ENCODE measurements around the gene TPM4.

The TPM4 gene

GRCh38 chr19:16042533-16043085 lies 33.7 kb upstream of the TPM4 start:
- no peak for DNase-seq

DNA sequence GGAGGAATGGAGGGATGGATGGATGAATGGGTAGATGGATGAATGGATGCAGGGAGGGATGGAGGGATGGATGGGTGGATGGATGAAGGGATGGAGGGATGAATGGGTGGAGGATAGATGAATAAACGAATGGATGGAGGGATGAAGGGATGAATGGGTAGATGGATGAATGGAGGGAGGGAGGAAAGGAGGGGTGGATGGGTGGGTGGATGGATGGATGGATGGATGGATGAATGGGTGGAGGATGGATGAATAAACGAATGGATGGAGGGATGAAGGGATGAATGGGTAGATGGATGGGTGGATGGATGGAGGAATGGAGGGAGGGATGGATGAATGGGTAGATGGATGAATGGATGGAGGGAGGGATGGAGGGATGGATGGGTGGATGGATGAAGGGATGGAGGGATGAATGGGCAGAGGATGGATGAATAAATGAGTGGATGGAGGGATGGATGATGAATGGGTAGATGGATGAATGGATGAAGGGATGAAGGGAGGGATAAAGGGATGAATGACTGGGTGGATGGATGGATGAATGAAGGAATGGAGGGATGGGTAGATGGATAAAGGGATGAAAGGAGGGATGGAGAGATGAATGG lies 33.0 kb upstream of the TPM4 start:
- DNase-seq = no peak

DNA sequence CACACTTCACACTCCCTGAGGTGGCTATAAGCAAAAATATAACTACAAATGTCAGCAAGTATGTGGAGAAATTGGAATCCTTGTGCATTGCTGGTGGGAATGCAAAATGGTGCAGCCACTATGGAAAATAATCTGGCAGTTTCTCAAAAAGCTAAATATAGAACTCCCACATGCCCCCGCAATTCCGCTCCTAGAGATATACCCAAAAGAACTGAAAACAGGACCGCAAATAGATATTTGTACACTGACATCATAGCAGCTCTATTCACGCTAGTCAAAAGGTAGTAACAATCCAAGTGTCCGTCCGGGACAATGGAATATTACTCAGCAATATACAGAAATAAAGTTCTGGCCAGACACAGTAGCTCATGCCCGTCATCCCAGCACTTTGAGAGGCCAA lies 31.5 kb upstream of the TPM4 start:
- no peak for DNase-seq

DNA sequence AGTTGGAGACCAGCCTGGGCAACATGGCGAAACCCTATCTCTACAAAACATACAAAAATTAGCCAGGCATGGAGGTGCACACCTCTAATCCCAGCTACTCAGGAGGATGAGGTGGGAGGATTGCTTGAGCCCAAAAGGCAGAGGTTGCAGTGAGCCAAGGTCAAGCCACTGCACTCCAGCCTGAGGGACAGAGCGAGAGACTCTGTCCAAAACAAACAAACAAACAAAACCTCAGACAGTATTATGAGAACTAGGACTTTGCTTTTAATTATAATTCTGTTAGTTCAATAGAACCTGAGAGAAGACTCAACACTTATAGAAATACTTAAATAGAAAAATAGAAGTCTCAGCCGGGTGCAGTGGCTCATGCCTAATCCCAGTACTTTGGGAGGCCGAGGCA lies 31.1 kb upstream of the TPM4 start:
- no peak for DNase-seq

DNA sequence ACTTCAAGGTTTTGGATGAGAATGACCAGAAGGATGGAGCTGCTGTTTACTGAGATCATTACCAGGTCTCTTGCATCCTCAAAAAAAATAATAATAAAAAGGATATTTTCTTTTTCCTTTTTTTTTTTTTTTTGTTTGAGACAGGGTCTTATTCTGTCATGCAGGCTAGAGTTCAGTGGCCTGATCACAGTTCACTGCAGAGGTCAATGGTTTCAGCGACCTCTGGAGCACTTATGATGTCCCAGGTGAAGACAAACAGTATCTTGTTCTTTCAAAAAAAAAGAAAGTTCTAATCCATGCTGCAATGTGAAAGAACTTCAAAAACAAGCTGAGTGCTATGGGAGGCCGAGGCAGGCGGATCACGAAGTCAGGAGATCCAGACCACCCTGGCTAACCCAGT lies 30.4 kb upstream of the TPM4 start:
- no peak for DNase-seq

DNA sequence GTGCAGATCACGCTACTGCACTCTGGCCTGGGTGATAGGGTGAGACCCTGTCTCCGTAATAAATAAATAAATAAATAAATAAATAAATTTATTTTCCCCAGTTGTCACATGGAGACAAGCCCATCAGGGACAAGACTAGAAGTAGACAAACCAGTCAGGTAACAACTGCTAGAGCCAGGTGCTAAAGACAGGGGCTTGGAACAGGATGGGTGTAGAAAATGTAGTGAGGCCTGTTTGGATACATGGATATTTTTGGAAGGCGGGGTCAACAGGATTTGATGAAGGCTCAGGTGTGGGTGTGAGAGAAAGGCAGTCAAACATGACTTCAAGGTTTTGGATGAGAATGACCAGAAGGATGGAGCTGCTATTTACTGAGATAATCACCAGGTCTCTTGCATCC lies 27.7 kb upstream of the TPM4 start:
- no peak for DNase-seq

- no peak for DNase-seq
These were observed 24.9 kb upstream of the TPM4 start for GRCh38 chr19:16051254-16052025.

DNA sequence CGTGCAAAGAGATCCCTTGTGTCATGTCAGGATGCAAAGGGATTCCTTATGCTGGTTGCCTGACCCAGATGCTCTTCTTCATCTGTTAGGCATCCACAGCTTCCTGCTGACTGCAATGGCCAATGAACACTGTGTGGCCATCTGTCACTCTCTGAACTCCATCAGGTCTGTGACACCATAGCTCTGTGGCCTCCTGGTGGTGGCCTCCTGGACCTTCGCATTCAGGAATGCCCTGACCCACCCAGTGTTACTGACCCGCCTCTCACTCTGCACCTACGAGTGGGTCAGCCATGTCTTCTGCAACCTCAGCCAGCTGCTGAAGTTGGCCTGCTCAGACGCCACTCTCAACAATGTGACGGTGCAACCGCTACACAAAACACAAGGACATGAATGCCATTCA lies 23.9 kb upstream of the TPM4 start:
- DNase-seq = no peak

DNA sequence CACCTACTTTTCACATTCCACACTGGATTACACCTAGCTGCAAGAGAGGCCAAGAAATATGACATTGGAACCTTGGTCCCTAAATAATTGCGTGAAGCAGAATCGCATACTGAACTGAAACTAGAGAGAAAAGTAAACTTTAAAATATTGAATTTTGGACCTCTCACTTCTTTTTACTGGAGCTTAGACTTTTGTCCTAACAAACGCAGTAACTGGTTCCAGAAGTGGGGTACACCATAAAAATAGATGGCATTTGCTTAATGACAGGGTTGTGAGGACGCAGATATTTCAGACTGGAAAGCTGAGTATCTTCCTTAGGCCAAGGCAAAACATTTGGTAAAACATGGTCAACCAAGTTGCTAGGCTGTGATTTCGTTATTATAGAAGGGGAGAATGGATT lies 19.2 kb upstream of the TPM4 start:
- no peak for DNase-seq

GRCh38 chr19:16060294-16060693 lies 16.0 kb upstream of the TPM4 start:
- no peak for DNase-seq

GRCh38 chr19:16061943-16062342 lies 14.4 kb upstream of the TPM4 start:
- DNase-seq = no peak

- DNase-seq = no peak
These were observed 13.5 kb upstream of the TPM4 start for GRCh38 chr19:16062789-16063188.

- DNase-seq = no peak
These were observed 11.9 kb upstream of the TPM4 start for GRCh38 chr19:16064209-16064889.

DNA sequence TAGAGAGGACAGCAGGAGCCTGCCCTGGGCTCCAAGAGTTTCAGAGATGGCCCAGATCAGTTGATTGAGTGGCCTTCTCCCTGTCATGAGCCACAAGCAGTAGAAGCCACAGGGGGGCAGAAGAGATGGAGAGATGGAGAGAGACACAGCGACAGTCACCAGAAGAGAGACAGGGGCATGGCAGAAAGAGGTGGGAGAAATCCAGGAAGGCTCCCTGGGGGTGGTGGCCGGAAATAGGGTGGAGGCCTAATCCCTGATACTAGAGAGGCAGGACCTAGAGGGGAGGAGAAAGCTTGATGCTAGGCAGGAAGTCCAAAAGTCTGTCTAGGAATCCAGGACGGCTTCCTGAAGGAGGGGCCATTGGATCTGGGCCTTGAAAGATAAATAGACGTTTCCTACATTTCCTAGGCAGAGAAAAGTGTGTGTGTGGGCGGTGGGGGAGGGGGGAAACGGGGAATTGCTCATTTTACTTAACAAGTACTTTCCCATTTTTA lies 9.6 kb upstream of the TPM4 start:
- DNase-seq = no peak

- no peak for DNase-seq
These were observed 8.9 kb upstream of the TPM4 start for GRCh38 chr19:16067205-16067938.

DNA sequence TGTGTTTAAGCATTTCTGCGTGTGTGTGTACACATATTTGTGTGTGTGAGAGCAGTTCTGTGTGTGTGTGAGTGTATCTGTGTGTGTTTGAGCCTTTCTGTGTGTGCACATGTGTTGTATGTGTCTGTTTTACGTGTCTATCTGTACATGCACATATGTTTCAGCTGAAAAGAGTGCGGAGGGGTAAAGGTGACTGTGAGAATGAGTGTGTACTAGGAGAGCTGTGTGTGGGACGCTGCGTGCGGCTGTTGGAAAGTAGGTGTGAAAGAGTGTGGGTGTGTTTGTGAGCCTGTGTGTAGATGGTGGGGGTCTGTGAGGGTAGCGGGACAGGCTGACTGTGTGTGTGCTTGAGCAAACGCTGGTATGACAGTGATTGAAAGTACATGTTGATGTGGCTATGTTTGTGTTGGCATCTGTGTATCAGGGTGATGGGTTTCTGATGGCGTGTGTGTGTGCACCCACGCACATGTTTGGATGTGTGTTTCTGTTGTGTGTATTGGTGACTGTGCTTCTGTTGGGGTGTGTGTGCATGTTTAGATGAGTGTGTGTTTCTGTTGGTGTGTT lies 7.5 kb upstream of the TPM4 start:
- no peak for DNase-seq

DNA sequence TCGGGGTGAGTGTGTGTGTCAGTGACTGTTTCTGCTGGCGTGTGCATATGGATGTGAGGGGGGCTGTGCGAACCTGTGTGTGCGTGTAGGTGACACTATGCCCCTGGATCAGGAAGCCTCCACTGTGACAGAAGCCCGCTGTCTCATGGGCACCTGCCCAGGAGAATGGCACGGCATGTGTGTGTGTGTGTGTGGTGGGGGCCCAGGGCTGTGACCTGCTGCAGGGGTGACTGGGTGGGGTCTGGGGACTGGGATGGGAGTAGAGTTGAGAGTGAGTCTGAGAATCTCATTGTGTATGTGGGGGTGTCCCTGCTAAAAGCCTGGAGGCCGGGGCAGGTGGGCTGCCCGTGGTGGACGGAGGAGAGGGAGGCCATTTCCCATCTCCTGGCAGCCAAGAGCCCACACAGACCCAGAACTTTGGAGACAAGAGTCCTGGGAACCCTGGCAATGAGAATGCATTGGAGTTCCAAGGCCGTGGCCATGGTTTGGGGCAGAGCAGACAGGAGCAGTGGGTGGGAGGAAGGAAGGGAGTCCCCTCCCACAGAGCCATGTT lies 6.4 kb upstream of the TPM4 start:
- DNase-seq = no peak

DNA sequence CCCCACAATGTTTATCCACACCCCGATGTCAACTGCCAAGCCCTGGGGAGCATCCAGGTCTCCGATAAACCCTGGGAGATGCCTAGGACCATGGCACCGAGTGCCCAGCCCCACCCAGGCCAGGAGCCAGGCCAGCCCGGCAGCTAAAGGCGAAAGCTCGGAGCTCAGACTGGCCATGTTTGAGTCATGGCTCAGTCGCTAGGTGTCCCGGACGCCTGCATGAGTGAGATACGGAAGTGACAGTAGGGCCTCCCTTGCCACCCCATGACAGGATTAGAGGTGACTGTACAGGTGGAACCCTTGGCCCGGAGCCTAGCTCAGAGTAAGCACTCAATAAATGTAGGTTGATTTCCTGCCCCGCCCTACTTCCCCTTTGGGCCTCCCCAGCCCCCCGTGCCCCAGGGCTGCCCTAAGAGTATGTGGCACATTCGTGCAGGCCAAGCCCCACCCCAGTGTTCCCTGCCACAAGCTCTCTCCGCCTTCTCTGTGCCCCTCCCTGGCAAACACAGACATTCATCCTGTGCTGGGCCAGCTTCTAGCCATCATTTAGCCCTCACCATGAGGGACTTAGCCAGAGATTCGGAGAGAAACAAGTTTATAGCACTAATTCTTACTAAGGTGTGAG lies 5.8 kb upstream of the TPM4 start:
- no peak for DNase-seq

- no peak for DNase-seq
These were observed 5.1 kb upstream of the TPM4 start for GRCh38 chr19:16071072-16071691.

DNA sequence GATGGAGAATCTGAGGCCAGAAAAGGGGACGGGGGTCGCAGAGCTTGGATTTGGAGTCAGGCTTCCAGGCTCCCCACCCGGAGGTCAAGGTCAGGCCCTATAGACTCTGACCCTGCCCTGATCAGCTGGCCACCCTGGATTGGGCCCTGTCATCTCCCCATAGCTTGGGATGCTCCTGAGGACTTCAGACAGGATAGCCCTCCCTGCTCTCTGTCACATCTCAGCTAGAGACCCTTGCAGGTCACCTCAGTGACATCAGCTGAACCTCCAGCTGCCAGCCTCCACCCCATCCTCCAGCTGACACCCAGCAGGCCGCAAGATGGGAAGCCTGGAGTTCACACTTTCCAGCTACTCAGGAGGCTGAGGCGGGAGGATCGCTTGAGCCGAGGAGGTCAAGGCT lies 2.8 kb upstream of the TPM4 start:
- no peak for DNase-seq

- no peak for DNase-seq
These were observed 2.3 kb upstream of the TPM4 start for GRCh38 chr19:16073988-16074387.

Measured in cortex of kidney (tissue), 1 donor.